Fibroblast of upper back skin (primary cell): ENCODE measurements around the gene CARD11.
A peak's percentile ranks its signal among the peaks of the same experiment; 100 is the strongest.

Experiments
- DNase-seq: peaks from one replicate; pipeline ENCODE4 v3.0.0-alpha.2; 2013

Gene CARD11

DNA sequence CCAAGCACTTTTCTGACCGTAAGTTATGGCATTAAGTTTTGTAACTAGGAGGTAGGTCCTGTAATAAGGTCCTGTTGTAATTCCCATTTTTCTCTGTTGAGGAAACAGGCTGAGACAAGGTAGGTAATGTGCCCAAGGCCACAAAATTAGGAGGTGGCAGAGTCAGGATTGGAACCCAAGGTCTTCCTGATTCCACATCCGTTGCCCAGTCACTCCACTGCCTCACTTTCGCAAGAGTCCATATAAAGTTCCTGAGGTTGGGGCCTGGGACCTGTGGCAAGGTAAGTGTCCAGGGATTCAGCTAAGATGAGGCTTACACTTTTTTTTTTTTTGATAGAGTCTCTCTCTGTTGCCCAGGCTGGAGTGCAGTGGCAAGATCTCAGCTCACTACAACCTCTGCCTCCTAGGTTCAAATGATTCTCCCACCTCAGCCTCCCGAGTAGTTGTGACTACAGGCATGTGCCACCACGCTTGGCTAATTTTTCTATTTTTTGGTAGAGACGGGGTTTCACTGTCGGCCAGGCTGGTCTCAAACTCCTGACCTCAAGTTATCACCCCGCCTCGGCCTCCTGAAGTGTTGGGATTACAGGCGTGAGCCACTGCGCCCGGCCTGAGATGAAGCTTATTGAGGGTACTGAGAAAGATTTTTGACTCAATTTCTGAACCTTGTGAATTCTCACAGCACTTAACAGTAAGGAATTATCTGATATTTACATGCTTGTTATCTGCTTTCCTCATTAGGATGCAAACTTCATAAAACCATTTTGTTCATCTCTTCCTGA lies 179.3 kb downstream of the CARD11 start:
- DNase-seq, result no peak

GRCh38 chr7:2863461-2864066 lies 180.1 kb downstream of the CARD11 start:
- peak; percentile 95 for DNase-seq

GRCh38 chr7:2862831-2863361 lies 180.8 kb downstream of the CARD11 start:
- DNase-seq, result peak; percentile 81

DNA sequence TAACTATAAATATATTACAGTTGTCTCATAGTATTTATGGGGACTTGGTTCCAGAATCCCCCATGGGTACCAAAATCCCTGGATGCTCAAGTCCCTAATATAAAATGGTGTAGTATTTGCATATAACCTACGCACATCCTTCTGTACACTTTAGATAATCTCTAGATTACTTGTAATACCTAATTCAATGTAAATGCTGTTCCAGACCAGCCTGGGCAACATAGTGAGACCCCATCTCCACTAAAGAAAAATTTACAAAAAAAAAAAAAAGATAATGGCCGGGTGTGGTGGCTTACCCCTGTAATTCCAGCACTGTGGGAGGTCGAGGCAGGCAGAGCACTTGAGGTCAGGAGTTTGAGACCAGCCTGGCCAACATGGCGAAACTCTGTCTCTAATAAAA lies 182.2 kb downstream of the CARD11 start:
- no peak for DNase-seq

- no peak for DNase-seq
Observed at GRCh38 chr7:2860627-2861133, 183.0 kb downstream of the CARD11 start.

DNA sequence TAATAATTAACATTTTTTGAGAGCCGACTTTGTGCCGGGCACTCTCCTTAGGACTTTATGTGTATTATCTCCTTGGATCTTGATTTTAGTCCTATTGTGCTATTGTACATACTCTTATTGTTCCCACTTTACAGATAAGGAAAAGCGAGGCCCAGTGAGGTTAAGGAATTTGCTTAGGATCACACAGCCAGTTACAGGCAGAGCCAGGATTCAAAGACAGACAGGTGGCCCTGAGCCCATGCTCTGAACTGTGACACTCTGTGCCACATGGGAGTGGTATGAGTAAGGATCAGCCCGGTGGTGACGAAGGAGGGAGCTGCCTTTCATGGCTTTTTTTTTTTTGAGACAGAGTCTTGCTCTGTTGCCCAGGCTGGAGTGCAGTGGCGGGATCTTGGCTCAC lies 183.7 kb downstream of the CARD11 start:
- no peak for DNase-seq

DNA sequence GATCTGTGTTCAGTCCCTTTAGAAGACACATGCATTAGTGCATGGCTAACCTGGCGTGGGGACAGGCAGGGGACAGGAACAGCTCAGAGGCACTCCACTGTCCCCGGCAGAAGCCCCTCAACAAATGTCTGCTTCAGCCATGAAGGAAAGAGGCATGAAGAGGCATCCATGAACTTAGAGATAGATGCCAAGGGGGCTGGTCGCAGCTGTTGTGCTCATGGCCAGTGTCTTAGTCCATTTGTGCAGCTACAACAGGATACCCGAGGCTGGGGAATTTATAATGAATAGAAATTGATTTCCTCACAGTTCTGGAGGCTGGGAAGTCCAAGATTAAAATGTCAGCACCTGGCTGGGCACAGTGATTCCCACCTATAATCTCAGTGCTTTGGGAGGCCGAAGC lies 185.0 kb downstream of the CARD11 start:
- DNase-seq, result no peak

- no peak for DNase-seq
Observed at GRCh38 chr7:2856388-2857169, 187.1 kb downstream of the CARD11 start.
